ENCODE measurements around the gene SLC25A21.

The SLC25A21 gene

GRCh38 chr14:37098132-37098531 is 74.3 kb downstream of the SLC25A21 start:
- Histone ChIP-seq H3K36me3 (ENCODE audit: control insufficient read depth, insufficient read depth, low read length) (no peaks in the 10 kb centered on the region), H3K4me3 (replicated peaks; ENCODE audit: low read depth, low read length) (no peak overlapping the region), H3K27me3 (replicated peaks; ENCODE audit: control insufficient read depth, insufficient read depth, low read length) (no peaks in the 10 kb centered on the region)
- TF ChIP-seq CTCF (IDR thresholded peaks at IDR 0.05; ENCODE audit: insufficient read depth, low read length, poor library complexity, severe bottlenecking) = no peak
- no peak for DNase-seq (ENCODE audit: extremely low read depth, insufficient read length)

- no peak for DNase-seq (ENCODE audit: extremely low read depth, insufficient read length)
- Histone ChIP-seq H3K36me3 (ENCODE audit: control insufficient read depth, insufficient read depth, low read length) (no peaks in the 10 kb centered on the region), H3K27me3 (replicated peaks; ENCODE audit: control insufficient read depth, insufficient read depth, low read length) (no peaks in the 10 kb centered on the region), H3K4me3 (replicated peaks; ENCODE audit: low read depth, low read length) (no peak overlapping the region)
- TF ChIP-seq CTCF (IDR thresholded peaks at IDR 0.05; ENCODE audit: insufficient read depth, low read length, poor library complexity, severe bottlenecking) = no peak
These were observed 77.9 kb downstream of the SLC25A21 start for GRCh38 chr14:37094502-37094901.

GRCh38 chr14:37093364-37093763 is 79.0 kb downstream of the SLC25A21 start:
- no peaks in the 10 kb centered on the region for H3K27me3 ChIP-seq (replicated peaks; ENCODE audit: control insufficient read depth, insufficient read depth, low read length)
- H3K4me3 ChIP-seq (replicated peaks; ENCODE audit: low read depth, low read length) = no peak overlapping the region
- DNase-seq (ENCODE audit: extremely low read depth, insufficient read length) = no peak
- TF ChIP-seq CTCF (IDR thresholded peaks at IDR 0.05; ENCODE audit: insufficient read depth, low read length, poor library complexity, severe bottlenecking) = no peak
- no peaks in the 10 kb centered on the region for H3K36me3 ChIP-seq (ENCODE audit: control insufficient read depth, insufficient read depth, low read length)

- no peaks in the 10 kb centered on the region for H3K36me3 ChIP-seq (ENCODE audit: control insufficient read depth, insufficient read depth, low read length)
- no peaks in the 10 kb centered on the region for H3K27me3 ChIP-seq (replicated peaks; ENCODE audit: control insufficient read depth, insufficient read depth, low read length)
- no peak for TF ChIP-seq CTCF (IDR thresholded peaks at IDR 0.05; ENCODE audit: insufficient read depth, low read length, poor library complexity, severe bottlenecking)
- H3K4me3 ChIP-seq (replicated peaks; ENCODE audit: low read depth, low read length) = no peak overlapping the region
- DNase-seq (ENCODE audit: extremely low read depth, insufficient read length) = no peak
These were observed 80.8 kb downstream of the SLC25A21 start for GRCh38 chr14:37091651-37092050.

- no peak for DNase-seq (ENCODE audit: extremely low read depth, insufficient read length)
- TF ChIP-seq CTCF (IDR thresholded peaks at IDR 0.05; ENCODE audit: insufficient read depth, low read length, poor library complexity, severe bottlenecking) = no peak
- Histone ChIP-seq H3K36me3 (ENCODE audit: control insufficient read depth, insufficient read depth, low read length) (no peaks in the 10 kb centered on the region), H3K4me3 (replicated peaks; ENCODE audit: low read depth, low read length) (no peak overlapping the region), H3K27me3 (replicated peaks; ENCODE audit: control insufficient read depth, insufficient read depth, low read length) (no peaks in the 10 kb centered on the region)
These were observed 82.4 kb downstream of the SLC25A21 start for GRCh38 chr14:37090026-37090425.

GRCh38 chr14:37089410-37089809 is 83.0 kb downstream of the SLC25A21 start:
- H3K36me3 ChIP-seq (ENCODE audit: control insufficient read depth, insufficient read depth, low read length) = no peaks in the 10 kb centered on the region
- no peak for TF ChIP-seq CTCF (IDR thresholded peaks at IDR 0.05; ENCODE audit: insufficient read depth, low read length, poor library complexity, severe bottlenecking)
- no peak for DNase-seq (ENCODE audit: extremely low read depth, insufficient read length)
- no peak overlapping the region for H3K4me3 ChIP-seq (replicated peaks; ENCODE audit: low read depth, low read length)
- no peaks in the 10 kb centered on the region for H3K27me3 ChIP-seq (replicated peaks; ENCODE audit: control insufficient read depth, insufficient read depth, low read length)
